Hepatocyte (in vitro differentiated cells): ENCODE measurements around the gene DPP10. TPM values are rescaled to one million over a fixed set of nuclear protein-coding genes. Genes with fewer than 3 reads are reported as not detected.

ENCODE experiments used
- DNase-seq: peaks from one replicate; pipeline ENCODE4 v3.0.0-alpha.2; 2016; ENCODE audit warnings: low spot score
- H2AFZ ChIP-seq: fragments of 200-600 bp; sonication (generic); 2 replicates; pipeline ENCODE4 v1.6.0; 2016; ENCODE audit warnings: antibody characterized with exemption, mild to moderate bottlenecking
- H3K27ac ChIP-seq: fragments of 200-600 bp; sonication (generic); 2 replicates; pipeline ENCODE4 v1.5.1; 2016; ENCODE audit warnings: mild to moderate bottlenecking
- H3K27me3 ChIP-seq: fragments of 200-600 bp; sonication (generic); 2 replicates; pipeline ENCODE4 v1.6.1; 2016
- H3K36me3 ChIP-seq: fragments of 200-600 bp; sonication (generic); replicated peaks from 2 replicates; pipeline ENCODE4 v1.5.1; 2016; ENCODE audit warnings: low read depth; ENCODE audit not compliant: insufficient read depth
- H3K4me1 ChIP-seq: fragments of 200-600 bp; sonication (generic); 2 replicates; pipeline ENCODE4 v1.5.1; 2016; ENCODE audit warnings: mild to moderate bottlenecking, moderate library complexity; ENCODE audit not compliant: insufficient read depth
- H3K4me2 ChIP-seq: fragments of 200-600 bp; sonication (generic); 2 replicates; pipeline ENCODE4 v1.6.0; 2016
- H3K4me3 ChIP-seq: fragments of 200-600 bp; sonication (generic); 2 replicates; pipeline ENCODE4 v1.5.1; 2016; ENCODE audit warnings: mild to moderate bottlenecking
- H3K79me2 ChIP-seq: fragments of 200-600 bp; sonication (generic); 2 replicates; pipeline ENCODE4 v1.6.0; 2017; ENCODE audit warnings: mild to moderate bottlenecking
- H3K9me2 ChIP-seq: fragments of 200-600 bp; sonication (generic); replicated peaks from 2 replicates; pipeline ENCODE4 v1.6.0; 2017; ENCODE audit warnings: mild to moderate bottlenecking; ENCODE audit not compliant: insufficient read depth
- H3K9me3 ChIP-seq: fragments of 200-600 bp; sonication (generic); 2 replicates; pipeline ENCODE4 v1.5.1; 2016; ENCODE audit warnings: low read depth, mild to moderate bottlenecking
- H4K20me1 ChIP-seq: fragments of 200-600 bp; sonication (generic); 2 replicates; pipeline ENCODE4 v1.6.0; 2016; ENCODE audit warnings: mild to moderate bottlenecking; ENCODE audit not compliant: insufficient read depth, poor library complexity, severe bottlenecking
- EZH2 ChIP-seq: fragments of 200-600 bp; sonication (generic); IDR thresholded peaks from 2 replicates; pipeline ENCODE4 v1.6.1; 2016; ENCODE audit warnings: antibody characterized with exemption, mild to moderate bottlenecking, borderline replicate concordance
- EZH2phosphoT487 ChIP-seq: fragments of 200-600 bp; sonication (generic); IDR thresholded peaks from one replicate; pipeline ENCODE4 v1.6.1; 2018; ENCODE audit warnings: antibody characterized with exemption, mild to moderate bottlenecking, low read depth, moderate library complexity; ENCODE audit not compliant: unreplicated experiment, severe bottlenecking
- WGBS: methylation state at CpG from one replicate; pipeline ENCODE4 v1.1.6; 2016; ENCODE audit warnings: low lambda C conversion rate; ENCODE audit errors: missing lambda C conversion rate; 5-methylcytosine and 5-hydroxymethylcytosine counted together
- polyA plus RNA-seq: library from polyadenylated mRNA; unstranded; fragments of >200 nt; fragmentation: Nextera tagmentation; extraction: Ambion mirVana; gene quantifications from 2 replicates; pipeline ENCODE4 v1.2.1, GENCODE V29; 2016
- total RNA-seq: library from RNA; depleted of rRNA; stranded (reverse); fragments of >200 nt; gene quantifications from 2 replicates; pipeline ENCODE4 v1.2.3, GENCODE V29; 2014
- TF ChIP-seq, protein P1 (sequence below): fragments of 200-600 bp; sonication (generic); IDR thresholded peaks from 2 replicates; pipeline ENCODE4 v1.5.1; 2016; ENCODE audit warnings: antibody characterized with exemption, mild to moderate bottlenecking; ENCODE audit not compliant: poor library complexity

The DPP10 gene
- total and polyA plus RNA-seq, 2 experiments from 2014 or later, result 5.0 to 15.7 TPM

DNA sequence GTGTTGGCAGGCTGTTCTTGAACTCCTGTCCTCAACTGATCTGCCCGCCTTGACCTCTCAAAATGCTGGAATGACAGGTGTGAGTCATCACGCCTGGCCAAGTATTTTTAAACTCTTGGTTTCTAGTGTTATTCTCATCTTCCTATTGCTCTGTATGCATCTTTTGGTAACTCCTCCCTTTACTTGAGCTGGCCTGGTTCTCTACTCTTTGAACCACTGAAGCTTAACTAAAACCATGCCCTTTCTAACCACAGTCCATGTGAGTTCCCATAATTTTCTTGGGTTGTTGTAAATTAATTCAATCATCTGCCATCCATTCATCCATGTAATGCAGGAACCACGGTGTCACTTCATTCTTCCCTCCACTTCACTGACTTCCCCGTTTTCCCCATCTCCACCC lies 1131.3 kb downstream of the DPP10 start:
- H3K9me3 ChIP-seq, result no peaks in the 10 kb centered on the region
- WGBS, result 93% methylated on average over 4 of the region's 4 CpGs

DNA sequence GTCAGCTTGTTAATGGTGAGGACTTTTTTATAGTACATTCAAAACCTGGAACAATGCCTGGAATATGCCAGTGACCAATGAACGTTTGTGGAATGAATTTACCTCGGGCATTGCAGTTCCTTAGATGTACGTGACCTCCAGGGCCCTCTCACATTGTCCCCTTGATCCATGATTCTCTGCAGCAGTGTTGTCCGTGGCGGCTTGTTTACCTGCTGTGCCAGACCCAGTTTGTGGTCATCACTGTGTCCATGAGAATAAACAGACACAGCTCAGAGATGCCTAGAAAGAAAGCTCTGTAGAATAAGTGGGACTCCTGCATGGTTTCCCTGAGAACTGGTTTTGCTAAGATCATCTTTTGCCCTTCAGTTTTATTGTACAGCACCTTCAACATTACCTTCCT lies 1132.2 kb downstream of the DPP10 start:
- Histone ChIP-seq H3K27ac (no peak overlapping the region), H3K4me3 (no peak overlapping the region), H4K20me1 (no peaks in the 10 kb centered on the region), H3K9me2 (no peaks in the 10 kb centered on the region), H3K36me3 (no peaks in the 10 kb centered on the region), H3K4me2 (no peak overlapping the region), H3K27me3 (no peaks in the 10 kb centered on the region), H3K4me1 (no peaks in the 10 kb centered on the region), H3K9me3 (no peaks in the 10 kb centered on the region), H3K79me2 (no peaks in the 10 kb centered on the region), H2AFZ (no peak overlapping the region)
- WGBS, result 47% methylated on average over 5 of the region's 5 CpGs
- TF ChIP-seq EZH2phosphoT487, result no peak
- TF ChIP-seq, protein P1, sequence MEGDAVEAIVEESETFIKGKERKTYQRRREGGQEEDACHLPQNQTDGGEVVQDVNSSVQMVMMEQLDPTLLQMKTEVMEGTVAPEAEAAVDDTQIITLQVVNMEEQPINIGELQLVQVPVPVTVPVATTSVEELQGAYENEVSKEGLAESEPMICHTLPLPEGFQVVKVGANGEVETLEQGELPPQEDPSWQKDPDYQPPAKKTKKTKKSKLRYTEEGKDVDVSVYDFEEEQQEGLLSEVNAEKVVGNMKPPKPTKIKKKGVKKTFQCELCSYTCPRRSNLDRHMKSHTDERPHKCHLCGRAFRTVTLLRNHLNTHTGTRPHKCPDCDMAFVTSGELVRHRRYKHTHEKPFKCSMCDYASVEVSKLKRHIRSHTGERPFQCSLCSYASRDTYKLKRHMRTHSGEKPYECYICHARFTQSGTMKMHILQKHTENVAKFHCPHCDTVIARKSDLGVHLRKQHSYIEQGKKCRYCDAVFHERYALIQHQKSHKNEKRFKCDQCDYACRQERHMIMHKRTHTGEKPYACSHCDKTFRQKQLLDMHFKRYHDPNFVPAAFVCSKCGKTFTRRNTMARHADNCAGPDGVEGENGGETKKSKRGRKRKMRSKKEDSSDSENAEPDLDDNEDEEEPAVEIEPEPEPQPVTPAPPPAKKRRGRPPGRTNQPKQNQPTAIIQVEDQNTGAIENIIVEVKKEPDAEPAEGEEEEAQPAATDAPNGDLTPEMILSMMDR, result no peak
- no peak for TF ChIP-seq EZH2
- peak; percentile 3 for DNase-seq

More for the DNA sequence above, 1131.3 kb downstream of the DPP10 start:
- no peaks in the 10 kb centered on the region for H3K27me3 ChIP-seq
- no peak overlapping the region for H3K4me2 ChIP-seq
- no peaks in the 10 kb centered on the region for H3K4me1 ChIP-seq
- DNase-seq, result no peak
- H3K79me2 ChIP-seq, result no peaks in the 10 kb centered on the region
- no peaks in the 10 kb centered on the region for H4K20me1 ChIP-seq
- no peak overlapping the region for H3K4me3 ChIP-seq
- H3K27ac ChIP-seq, result no peak overlapping the region
- no peaks in the 10 kb centered on the region for H3K9me2 ChIP-seq
- no peaks in the 10 kb centered on the region for H3K36me3 ChIP-seq
- no peak overlapping the region for H2AFZ ChIP-seq
- TF ChIP-seq, protein P1, result no peak
- TF ChIP-seq EZH2 (no peak), EZH2phosphoT487 (no peak)

DNA sequence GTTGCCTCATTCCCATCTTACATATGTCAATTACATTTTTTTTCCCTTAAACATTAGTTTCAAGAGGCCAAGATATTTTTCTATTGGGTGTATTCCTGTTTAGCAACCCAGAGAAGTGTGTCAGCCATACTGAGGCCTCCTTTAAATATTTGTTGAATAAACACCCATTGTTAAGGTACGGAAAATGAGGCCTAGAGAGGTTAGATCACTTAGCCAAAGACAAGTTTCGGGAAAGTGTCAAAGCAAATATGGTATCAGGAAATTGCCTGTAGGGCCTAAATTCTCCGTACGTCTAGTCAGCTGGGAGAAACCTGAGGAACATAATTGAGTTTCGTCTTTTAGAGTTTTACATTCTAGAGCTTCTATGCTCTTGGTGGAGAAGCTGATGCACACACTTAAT lies 1138.3 kb downstream of the DPP10 start:
- Histone ChIP-seq H3K79me2 (no peaks in the 10 kb centered on the region), H2AFZ (no peak overlapping the region), H3K27ac (no peak overlapping the region), H3K9me3 (no peaks in the 10 kb centered on the region), H3K4me3 (no peak overlapping the region), H3K4me1 (no peaks in the 10 kb centered on the region), H4K20me1 (no peaks in the 10 kb centered on the region), H3K36me3 (no peaks in the 10 kb centered on the region), H3K4me2 (no peak overlapping the region), H3K27me3 (no peaks in the 10 kb centered on the region), H3K9me2 (no peaks in the 10 kb centered on the region)
- DNase-seq, result no peak
- WGBS, result 95% methylated on average over 5 of the region's 5 CpGs
- TF ChIP-seq, protein P1, result no peak
- TF ChIP-seq EZH2 (no peak), EZH2phosphoT487 (no peak)

DNA sequence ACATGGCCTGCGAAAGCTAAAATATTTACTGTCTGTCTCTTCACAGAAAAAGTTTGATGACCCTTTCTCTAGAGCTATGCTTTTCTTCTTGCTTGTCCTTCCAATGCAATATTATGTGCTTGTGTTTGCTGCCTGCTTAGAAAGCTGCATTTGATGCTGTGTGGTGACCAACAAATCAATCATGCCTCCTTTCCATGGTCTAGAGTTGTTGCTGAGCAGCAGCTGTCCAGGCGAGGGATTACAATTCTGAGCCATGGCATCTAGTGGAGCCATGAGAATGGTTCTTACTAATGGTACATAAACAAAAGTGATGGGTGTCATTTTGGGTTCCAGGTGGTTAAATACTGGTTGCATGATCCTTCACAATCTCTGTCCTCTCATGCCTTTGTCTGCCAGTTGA lies 1142.1 kb downstream of the DPP10 start:
- 91% methylated on average over 2 of the region's 2 CpGs for WGBS
- H3K27ac ChIP-seq, result no peak overlapping the region
- H2AFZ ChIP-seq, result no peak overlapping the region
- no peak overlapping the region for H3K4me3 ChIP-seq
- no peaks in the 10 kb centered on the region for H3K79me2 ChIP-seq
- H3K4me2 ChIP-seq, result no peak overlapping the region
- H3K27me3 ChIP-seq, result no peaks in the 10 kb centered on the region
- no peak for DNase-seq
- TF ChIP-seq EZH2phosphoT487 (no peak), EZH2 (no peak)
- TF ChIP-seq, protein P1, result no peak
- no peaks in the 10 kb centered on the region for H3K36me3 ChIP-seq
- no peaks in the 10 kb centered on the region for H4K20me1 ChIP-seq
- no peaks in the 10 kb centered on the region for H3K9me2 ChIP-seq
- H3K9me3 ChIP-seq, result no peaks in the 10 kb centered on the region
- no peaks in the 10 kb centered on the region for H3K4me1 ChIP-seq
